Measurements from ENCODE around the gene MOK.

- TF ChIP-seq CTCF (IDR thresholded peaks at IDR 0.05) (no peak), SMAD4 (CRISPR knock-in tag; IDR thresholded peaks at IDR 0.05) (no peak)
- TF ChIP-seq, protein P1, sequence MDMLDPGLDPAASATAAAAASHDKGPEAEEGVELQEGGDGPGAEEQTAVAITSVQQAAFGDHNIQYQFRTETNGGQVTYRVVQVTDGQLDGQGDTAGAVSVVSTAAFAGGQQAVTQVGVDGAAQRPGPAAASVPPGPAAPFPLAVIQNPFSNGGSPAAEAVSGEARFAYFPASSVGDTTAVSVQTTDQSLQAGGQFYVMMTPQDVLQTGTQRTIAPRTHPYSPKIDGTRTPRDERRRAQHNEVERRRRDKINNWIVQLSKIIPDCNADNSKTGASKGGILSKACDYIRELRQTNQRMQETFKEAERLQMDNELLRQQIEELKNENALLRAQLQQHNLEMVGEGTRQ (CRISPR knock-in tag; IDR thresholded peaks at IDR 0.05): no peak
- TF ChIP-seq, protein P2, sequence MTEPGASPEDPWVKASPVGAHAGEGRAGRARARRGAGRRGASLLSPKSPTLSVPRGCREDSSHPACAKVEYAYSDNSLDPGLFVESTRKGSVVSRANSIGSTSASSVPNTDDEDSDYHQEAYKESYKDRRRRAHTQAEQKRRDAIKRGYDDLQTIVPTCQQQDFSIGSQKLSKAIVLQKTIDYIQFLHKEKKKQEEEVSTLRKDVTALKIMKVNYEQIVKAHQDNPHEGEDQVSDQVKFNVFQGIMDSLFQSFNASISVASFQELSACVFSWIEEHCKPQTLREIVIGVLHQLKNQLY (CRISPR knock-in tag; IDR thresholded peaks at IDR 0.05): no peak
- TF ChIP-seq, protein P3, sequence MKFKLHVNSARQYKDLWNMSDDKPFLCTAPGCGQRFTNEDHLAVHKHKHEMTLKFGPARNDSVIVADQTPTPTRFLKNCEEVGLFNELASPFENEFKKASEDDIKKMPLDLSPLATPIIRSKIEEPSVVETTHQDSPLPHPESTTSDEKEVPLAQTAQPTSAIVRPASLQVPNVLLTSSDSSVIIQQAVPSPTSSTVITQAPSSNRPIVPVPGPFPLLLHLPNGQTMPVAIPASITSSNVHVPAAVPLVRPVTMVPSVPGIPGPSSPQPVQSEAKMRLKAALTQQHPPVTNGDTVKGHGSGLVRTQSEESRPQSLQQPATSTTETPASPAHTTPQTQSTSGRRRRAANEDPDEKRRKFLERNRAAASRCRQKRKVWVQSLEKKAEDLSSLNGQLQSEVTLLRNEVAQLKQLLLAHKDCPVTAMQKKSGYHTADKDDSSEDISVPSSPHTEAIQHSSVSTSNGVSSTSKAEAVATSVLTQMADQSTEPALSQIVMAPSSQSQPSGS (CRISPR knock-in tag; IDR thresholded peaks at IDR 0.05; ENCODE audit: borderline replicate concordance, low read depth): no peak
Observed at GRCh38 chr14:102194856-102195255, 110.1 kb downstream of the MOK start.

Data from WTC11 (cell line).